Activated CD8-positive, alpha-beta memory T cell treated with anti-CD3 and anti-CD28 coated beads, Interleukin-2, amount 10 ng/mL, durations not matched to agents 7 days and 5 days (primary cell): Measurements from ENCODE around the gene CNPY1. TPM values are rescaled to one million over a fixed set of nuclear protein-coding genes. Genes with fewer than 3 reads are reported as not detected.
"Not testable (repeated sequence)": the region's sequence is repeated elsewhere in the genome, so short reads cannot be mapped to it uniquely, and the experiment has no call there.

Experiments used
- ATAC-seq: fragments of 150-1000 bp; cut with Tn5 transposase; one replicate; pipeline ENCODE4 v1.10.0; 2021; ENCODE audit warnings: moderate library complexity
- CTCF ChIA-PET: fragments of 350-600 bp; sonication (Branson Sonifier 250); formaldehyde crosslinking; loops from one replicate; lab custom pipeline; 2021; ENCODE audit warnings: antibody characterized with exemption; lab: Charles Lee
- DNase-seq: peaks from one replicate; pipeline ENCODE4 v3.0.0-alpha.2; 2020
- H3K27ac Mint-ChIP-seq: one replicate; pipeline ENCODE4 v1.8.0; 2021; ENCODE audit warnings: mild to moderate bottlenecking, mixed read lengths
- H3K27me3 Mint-ChIP-seq: one replicate; pipeline ENCODE4 v1.8.0; 2021; ENCODE audit warnings: mixed read lengths
- H3K36me3 Mint-ChIP-seq: one replicate; pipeline ENCODE4 v1.8.0; 2021; ENCODE audit warnings: mild to moderate bottlenecking, mixed read lengths
- H3K4me1 Mint-ChIP-seq: one replicate; pipeline ENCODE4 v1.8.0; 2021; ENCODE audit warnings: mixed read lengths
- H3K4me3 Mint-ChIP-seq: one replicate; pipeline ENCODE4 v1.8.0; 2021; ENCODE audit warnings: mild to moderate bottlenecking, moderate library complexity, mixed read lengths
- H3K9me3 Mint-ChIP-seq: one replicate; pipeline ENCODE4 v1.8.0; 2022; ENCODE audit warnings: low read depth, mixed read lengths
- total RNA-seq, 2 experiments: library from RNA; stranded (reverse); gene quantifications; one replicate each; pipeline ENCODE4 v1.2.3, GENCODE V29; 2021

The CNPY1 gene
- not detected for total RNA-seq

GRCh38 chr7:155546449-155546848 is at the start of gene CNPY1:
Gene CNPY1, minus strand, starts transcription at chr7:155546559. Its CDS starts 630 bp downstream, at chr7:155545929.
- not testable (repeated sequence) for ATAC-seq, H3K27me3 Mint-ChIP-seq, H3K4me3 Mint-ChIP-seq, H3K27ac Mint-ChIP-seq, DNase-seq, H3K36me3 Mint-ChIP-seq, H3K9me3 Mint-ChIP-seq, H3K4me1 Mint-ChIP-seq
- CTCF ChIA-PET: interaction anchor here (1.4 to 1.8 kb wide), 2 partner anchors 13 to 52 kb away, joined by 3 to 5 read pairs; no protein-coding TSS in a partner anchor

DNA sequence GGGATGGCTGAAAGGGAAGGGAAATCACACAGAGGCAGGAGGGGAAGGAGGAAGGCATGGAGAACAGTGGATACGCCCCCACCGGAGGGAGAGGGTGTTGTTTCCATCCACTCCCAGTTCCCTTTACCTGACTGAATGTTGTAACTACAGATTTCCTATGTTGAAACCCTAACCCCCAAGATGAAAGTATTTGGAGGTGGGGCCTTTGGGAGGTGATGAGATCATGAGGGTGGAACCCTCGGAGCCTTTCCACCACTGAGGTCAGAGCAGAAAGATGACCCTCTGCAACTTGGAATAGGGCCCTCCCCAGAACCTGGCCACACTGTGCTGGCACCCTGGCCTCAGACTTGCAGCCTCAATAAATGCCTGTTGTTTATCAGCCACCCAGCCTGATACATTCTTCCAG is 48.6 kb upstream of the CNPY1 start:
- Mint-ChIP-seq H3K27me3 (peaks cover 39% of the 10 kb centered on the region), H3K27ac (no peak overlapping the region), H3K9me3 (no peaks in the 10 kb centered on the region), H3K36me3 (no peaks in the 10 kb centered on the region), H3K4me3 (no peak overlapping the region), H3K4me1 (peaks cover 14% of the 10 kb centered on the region)
- ATAC-seq: no peak
- DNase-seq: no peak
- CTCF ChIA-PET: interaction anchor here (1.2 to 1.3 kb wide), 2 partner anchors 9 to 171 kb away, joined by 3 to 4 read pairs; no protein-coding TSS in a partner anchor

- Mint-ChIP-seq H3K36me3 (no peaks in the 10 kb centered on the region), H3K9me3 (no peaks in the 10 kb centered on the region), H3K27me3 (peaks cover 33% of the 10 kb centered on the region), H3K4me1 (peaks cover 15% of the 10 kb centered on the region), H3K4me3 (no peak overlapping the region), H3K27ac (no peak overlapping the region)
- no peak for ATAC-seq
- CTCF ChIA-PET: interaction anchor here (2.2 kb wide), 1 partner anchor 174 kb away, joined by 9 read pairs; no protein-coding TSS in a partner anchor
- no peak for DNase-seq
Measured at GRCh38 chr7:155594163-155594732, 47.9 kb upstream of the CNPY1 start.

GRCh38 chr7:155593461-155594162 is 47.3 kb upstream of the CNPY1 start:
- Mint-ChIP-seq H3K4me3 (no peak overlapping the region), H3K4me1 (peaks cover 11% of the 10 kb centered on the region), H3K27ac (no peak overlapping the region), H3K36me3 (no peaks in the 10 kb centered on the region), H3K27me3 (peaks cover 30% of the 10 kb centered on the region), H3K9me3 (no peaks in the 10 kb centered on the region)
- ATAC-seq (no peak), DNase-seq (no peak)
- CTCF ChIA-PET: interaction anchor here (0.9 to 2.2 kb wide), 2 partner anchors 10 to 175 kb away, joined by 4 to 9 read pairs; no protein-coding TSS in a partner anchor

GRCh38 chr7:155591055-155591775 is 44.9 kb upstream of the CNPY1 start:
- Mint-ChIP-seq H3K4me3 (no peak overlapping the region), H3K36me3 (no peaks in the 10 kb centered on the region), H3K4me1 (peaks cover 8% of the 10 kb centered on the region), H3K27me3 (peaks cover 25% of the 10 kb centered on the region), H3K9me3 (no peaks in the 10 kb centered on the region), H3K27ac (no peak overlapping the region)
- ATAC-seq (no peak), DNase-seq (no peak)
- CTCF ChIA-PET: interaction anchor here (2.6 kb wide), 1 partner anchor 8 kb away, joined by 10 read pairs; no protein-coding TSS in a partner anchor

GRCh38 chr7:155590215-155591018 is 44.1 kb upstream of the CNPY1 start:
- Mint-ChIP-seq H3K36me3 (no peaks in the 10 kb centered on the region), H3K4me1 (peaks cover 8% of the 10 kb centered on the region), H3K9me3 (no peaks in the 10 kb centered on the region), H3K4me3 (no peak overlapping the region), H3K27me3 (peaks cover 30% of the 10 kb centered on the region), H3K27ac (no peak overlapping the region)
- CTCF ChIA-PET: interaction anchor here (0.6 to 2.6 kb wide), 2 partner anchors 8 to 1585 kb away, joined by 3 to 10 read pairs; no protein-coding TSS in a partner anchor
- DNase-seq: peak; percentile 65
- ATAC-seq: peak; percentile 73

- no peak for DNase-seq
- H3K4me3 Mint-ChIP-seq: no peak overlapping the region
- no peaks in the 10 kb centered on the region for H3K36me3 Mint-ChIP-seq
- no peak for ATAC-seq
- no peak overlapping the region for H3K27ac Mint-ChIP-seq
- H3K9me3 Mint-ChIP-seq: no peaks in the 10 kb centered on the region
- H3K4me1 Mint-ChIP-seq: peaks cover 8% of the 10 kb centered on the region
- peaks cover 35% of the 10 kb centered on the region for H3K27me3 Mint-ChIP-seq
- CTCF ChIA-PET: interaction anchor here (2.6 kb wide), 1 partner anchor 9 kb away, joined by 10 read pairs; no protein-coding TSS in a partner anchor
Measured at GRCh38 chr7:155589001-155589980, 42.9 kb upstream of the CNPY1 start.

GRCh38 chr7:155588468-155588998 is 42.2 kb upstream of the CNPY1 start:
- ATAC-seq: no peak
- DNase-seq: no peak
- no peaks in the 10 kb centered on the region for H3K9me3 Mint-ChIP-seq
- H3K36me3 Mint-ChIP-seq: no peaks in the 10 kb centered on the region
- H3K4me3 Mint-ChIP-seq: no peak overlapping the region
- peaks cover 39% of the 10 kb centered on the region for H3K27me3 Mint-ChIP-seq
- no peak overlapping the region for H3K27ac Mint-ChIP-seq
- peaks cover 8% of the 10 kb centered on the region for H3K4me1 Mint-ChIP-seq
- CTCF ChIA-PET: interaction anchor here (2.6 to 3.0 kb wide), 2 partner anchors 10 kb away, joined by 9 to 10 read pairs; no protein-coding TSS in a partner anchor

DNA sequence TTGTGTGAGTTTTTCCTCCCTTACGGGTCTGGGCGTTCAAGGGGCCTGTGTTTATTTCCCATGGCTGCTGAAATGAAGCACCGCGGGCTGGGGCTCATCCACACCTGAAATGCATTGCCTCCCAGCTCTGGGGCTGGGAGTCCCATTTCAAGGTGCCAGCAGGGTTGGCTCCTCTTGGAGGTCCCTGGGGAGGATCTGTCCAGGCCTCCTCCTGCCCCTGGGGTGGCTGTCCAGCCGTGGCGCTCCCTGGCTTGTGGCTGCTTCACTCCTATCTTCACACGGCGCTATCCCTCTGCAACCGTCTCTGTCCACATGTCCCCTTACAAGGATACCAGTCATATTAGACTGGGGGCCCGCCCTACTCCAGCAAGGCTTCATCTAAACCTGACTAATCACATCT is 41.1 kb upstream of the CNPY1 start:
- peaks cover 44% of the 10 kb centered on the region for H3K27me3 Mint-ChIP-seq
- H3K27ac Mint-ChIP-seq: no peak overlapping the region
- DNase-seq (no peak), ATAC-seq (no peak)
- no peak overlapping the region for H3K4me3 Mint-ChIP-seq
- H3K4me1 Mint-ChIP-seq: peaks cover 8% of the 10 kb centered on the region
- H3K36me3 Mint-ChIP-seq: no peaks in the 10 kb centered on the region
- no peaks in the 10 kb centered on the region for H3K9me3 Mint-ChIP-seq
- CTCF ChIA-PET: interaction anchor here (3.0 kb wide), 1 partner anchor 11 kb away, joined by 9 read pairs; no protein-coding TSS in a partner anchor

DNA sequence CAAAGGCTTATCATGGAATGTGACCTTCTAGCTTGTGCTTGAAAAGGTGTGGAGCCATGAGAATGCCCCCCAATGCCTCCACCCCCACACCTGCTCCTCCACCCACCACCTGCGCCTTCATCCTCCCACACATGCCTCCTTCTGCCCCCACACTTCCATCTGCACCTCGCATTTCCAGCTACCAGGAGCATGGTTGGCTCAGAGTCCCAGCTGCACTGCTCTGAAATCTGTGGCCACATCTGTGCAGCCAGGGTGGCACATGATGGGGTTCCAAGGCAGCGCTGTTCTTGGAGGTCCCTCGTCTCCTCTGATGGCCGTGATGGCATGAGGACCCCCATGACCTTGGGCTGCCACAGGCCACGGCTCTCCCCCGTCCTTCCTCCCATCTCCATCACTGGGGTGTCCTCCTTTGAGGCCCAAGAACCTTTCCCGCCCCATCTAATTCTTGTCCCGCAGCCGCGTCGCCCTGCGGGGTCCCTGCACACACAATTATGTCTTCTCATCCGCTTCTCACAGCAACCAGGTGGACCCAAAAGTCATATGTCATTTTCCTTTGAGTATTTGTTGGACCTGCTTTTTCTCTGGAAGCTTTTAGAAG is 40.6 kb upstream of the CNPY1 start:
- H3K4me3 Mint-ChIP-seq: no peak overlapping the region
- no peaks in the 10 kb centered on the region for H3K36me3 Mint-ChIP-seq
- H3K9me3 Mint-ChIP-seq: no peaks in the 10 kb centered on the region
- H3K4me1 Mint-ChIP-seq: peaks cover 8% of the 10 kb centered on the region
- CTCF ChIA-PET: interaction anchor here (0.8 to 3.0 kb wide), 3 partner anchors 8 to 23 kb away, joined by 3 to 9 read pairs (median 5); no protein-coding TSS in a partner anchor
- H3K27me3 Mint-ChIP-seq: peaks cover 43% of the 10 kb centered on the region
- DNase-seq: no peak
- H3K27ac Mint-ChIP-seq: no peak overlapping the region
- no peak for ATAC-seq

- Mint-ChIP-seq H3K4me3 (no peak overlapping the region), H3K27ac (no peak overlapping the region), H3K9me3 (no peaks in the 10 kb centered on the region), H3K27me3 (peaks cover 41% of the 10 kb centered on the region), H3K36me3 (no peaks in the 10 kb centered on the region), H3K4me1 (peaks cover 8% of the 10 kb centered on the region)
- DNase-seq: no peak
- CTCF ChIA-PET: interaction anchor here (0.8 to 3.0 kb wide), 4 partner anchors 9 to 672 kb away, joined by 3 to 9 read pairs (median 4); no protein-coding TSS in a partner anchor
- ATAC-seq: no peak
Measured at GRCh38 chr7:155585951-155586350, 39.6 kb upstream of the CNPY1 start.
